Body of pancreas (tissue), 4 donors: Measurements from ENCODE around the gene DOCK4. TPM values are rescaled to one million over a fixed set of nuclear protein-coding genes. Genes with fewer than 3 reads are reported as not detected.
A peak's percentile ranks its signal among the peaks of the same experiment; 100 is the strongest.

Experiments
- ATAC-seq: fragments of 150-250 bp; one replicate; pipeline ENCODE4 v1.9.1; 2016
- DNase-seq, 4 donors: peaks; one replicate each; pipeline ENCODE4 v3.0.0-alpha.2; 2019
- H3K27ac ChIP-seq, 4 donors: fragments of 200-600 bp; sonication (generic); 1 replicate in 3 of 4; 2 replicates in 1 of 4; pipeline versions ENCODE4 v1.5.1 to v1.6.1; 2016 to 2019; ENCODE audit warnings: mild to moderate bottlenecking in 1 of 4, mixed read lengths in 1 of 4, moderate library complexity in 1 of 4
- H3K27me3 ChIP-seq, 2 donors: fragments of 200-600 bp; sonication (generic); one replicate each; pipeline ENCODE4 v1.6.0; 2016; ENCODE audit warnings: mild to moderate bottlenecking in 1 of 2
- H3K36me3 ChIP-seq, 2 donors: fragments of 200-600 bp; sonication (generic); replicated peaks in 1 of 2; 2 replicates each; pipeline ENCODE4 v1.5.1; 2016; ENCODE audit warnings: low read depth in 2 of 2; ENCODE audit not compliant: insufficient read depth in 1 of 2
- H3K4me1 ChIP-seq: fragments of 200-600 bp; sonication (generic); one replicate; pipeline ENCODE4 v1.6.0; 2016
- H3K4me3 ChIP-seq, 2 donors: fragments of 200-600 bp; sonication (generic); 1 replicate in 1 of 2; 2 replicates in 1 of 2; pipeline ENCODE4 v1.5.1; 2016 to 2019
- H3K9me3 ChIP-seq, 3 donors: fragments of 200-600 bp; sonication (generic); 1 replicate in 2 of 3; 2 replicates in 1 of 3; pipeline ENCODE4 v1.5.1; 2016
- POLR2A ChIP-seq, 3 donors: fragments of 450-650 bp; IDR thresholded peaks; one replicate each; pipeline ENCODE4 v1.6.1; 2016; ENCODE audit warnings: antibody characterized with exemption in 3 of 3, mild to moderate bottlenecking in 2 of 3
- WGBS, 2 donors: methylation state at CpG; one replicate each; pipeline ENCODE4 v1.1.5; 2017; 5-methylcytosine and 5-hydroxymethylcytosine counted together
- intact Hi-C: fragments of 100-400 bp; cut with DNase I; formaldehyde crosslinking; loops from one replicate; pipeline ENCODE4 v1.15.1; 2023
- total RNA-seq, 2 donors: library from RNA; depleted of rRNA; stranded (reverse); fragments of >200 nt; gene quantifications; one replicate each; pipeline ENCODE4 v1.1.0, GENCODE V29; 2016
- TF ChIP-seq, protein P1 (sequence below), 7 experiments: fragments of 450-650 bp in 4 of 7; fragments of 200-600 bp in 3 of 7; sonication (generic) in 3 of 7; IDR thresholded peaks; one replicate each; pipeline ENCODE4 v1.5.1; 2016 to 2019; ENCODE audit warnings: antibody characterized with exemption in 7 of 7

Gene DOCK4
- total RNA-seq, 2 donors from 2014 or later, result 24.9 to 34.6 TPM

DNA sequence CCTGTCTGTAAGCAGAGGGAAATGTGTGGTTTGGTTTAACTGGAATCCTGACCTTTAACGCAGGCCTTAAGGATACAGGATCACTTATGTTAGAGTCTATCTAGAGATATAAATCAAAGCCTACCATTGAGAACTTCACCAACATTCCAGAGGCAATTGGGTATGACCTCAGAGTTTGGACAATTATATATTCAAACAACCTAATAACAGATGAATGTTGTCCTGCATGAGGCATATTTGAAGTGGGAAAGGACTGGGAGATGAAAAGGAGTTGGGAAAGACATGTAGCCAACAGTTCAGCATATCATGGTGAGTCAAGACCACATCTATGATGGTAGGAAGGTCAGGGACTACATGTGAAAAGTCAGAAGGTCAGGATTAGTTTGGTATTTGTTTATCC is 274.2 kb downstream of the DOCK4 start:
- DNase-seq, result no peak
- Histone ChIP-seq H3K27ac (no peak overlapping the region), H3K4me1 (no peaks in the 10 kb centered on the region), H3K9me3 (no peaks in the 10 kb centered on the region), H3K27me3 (no peaks in the 10 kb centered on the region), H3K4me3 (no peak overlapping the region), H3K36me3 (no peaks in the 10 kb centered on the region)
- intact Hi-C loops, result no loop called here
- no peak for TF ChIP-seq POLR2A (IDR thresholded peaks at IDR 0.05)
- TF ChIP-seq, protein P1, sequence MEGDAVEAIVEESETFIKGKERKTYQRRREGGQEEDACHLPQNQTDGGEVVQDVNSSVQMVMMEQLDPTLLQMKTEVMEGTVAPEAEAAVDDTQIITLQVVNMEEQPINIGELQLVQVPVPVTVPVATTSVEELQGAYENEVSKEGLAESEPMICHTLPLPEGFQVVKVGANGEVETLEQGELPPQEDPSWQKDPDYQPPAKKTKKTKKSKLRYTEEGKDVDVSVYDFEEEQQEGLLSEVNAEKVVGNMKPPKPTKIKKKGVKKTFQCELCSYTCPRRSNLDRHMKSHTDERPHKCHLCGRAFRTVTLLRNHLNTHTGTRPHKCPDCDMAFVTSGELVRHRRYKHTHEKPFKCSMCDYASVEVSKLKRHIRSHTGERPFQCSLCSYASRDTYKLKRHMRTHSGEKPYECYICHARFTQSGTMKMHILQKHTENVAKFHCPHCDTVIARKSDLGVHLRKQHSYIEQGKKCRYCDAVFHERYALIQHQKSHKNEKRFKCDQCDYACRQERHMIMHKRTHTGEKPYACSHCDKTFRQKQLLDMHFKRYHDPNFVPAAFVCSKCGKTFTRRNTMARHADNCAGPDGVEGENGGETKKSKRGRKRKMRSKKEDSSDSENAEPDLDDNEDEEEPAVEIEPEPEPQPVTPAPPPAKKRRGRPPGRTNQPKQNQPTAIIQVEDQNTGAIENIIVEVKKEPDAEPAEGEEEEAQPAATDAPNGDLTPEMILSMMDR (IDR thresholded peaks at IDR 0.05), result no peak
- ATAC-seq, result no peak
- 82 to 90% methylated on average over 1 of the region's 1 CpG for WGBS, 2 donors

GRCh38 chr7:111931016-111931517 is 275.1 kb downstream of the DOCK4 start:
- TF ChIP-seq POLR2A (IDR thresholded peaks at IDR 0.05), result no peak
- TF ChIP-seq, protein P1 (IDR thresholded peaks at IDR 0.05), result no peak
- H3K27me3 ChIP-seq, result no peaks in the 10 kb centered on the region
- H3K9me3 ChIP-seq, result no peaks in the 10 kb centered on the region
- no peak for DNase-seq
- ATAC-seq, result peak; percentile 38
- H3K4me3 ChIP-seq, result no peak overlapping the region
- WGBS, 2 donors, result 82% methylated on average over 3 of the region's 3 CpGs
- intact Hi-C loops, result no loop called here
- peak overlapping the region in 1 of 4 donors; percentile 15 for H3K27ac ChIP-seq
- no peaks in the 10 kb centered on the region for H3K4me1 ChIP-seq
- H3K36me3 ChIP-seq, result no peaks in the 10 kb centered on the region

- Histone ChIP-seq H3K27me3 (no peaks in the 10 kb centered on the region), H3K4me1 (no peaks in the 10 kb centered on the region), H3K27ac (no peak overlapping the region), H3K4me3 (no peak overlapping the region), H3K9me3 (no peaks in the 10 kb centered on the region), H3K36me3 (no peaks in the 10 kb centered on the region)
- DNase-seq (no peak), ATAC-seq (no peak)
- intact Hi-C loops, result no loop called here
- no peak for TF ChIP-seq POLR2A (IDR thresholded peaks at IDR 0.05)
- TF ChIP-seq, protein P1 (IDR thresholded peaks at IDR 0.05), result peak in 1 of 7 experiments; percentile 4
Observed at GRCh38 chr7:111929264-111929663, 276.9 kb downstream of the DOCK4 start.

DNA sequence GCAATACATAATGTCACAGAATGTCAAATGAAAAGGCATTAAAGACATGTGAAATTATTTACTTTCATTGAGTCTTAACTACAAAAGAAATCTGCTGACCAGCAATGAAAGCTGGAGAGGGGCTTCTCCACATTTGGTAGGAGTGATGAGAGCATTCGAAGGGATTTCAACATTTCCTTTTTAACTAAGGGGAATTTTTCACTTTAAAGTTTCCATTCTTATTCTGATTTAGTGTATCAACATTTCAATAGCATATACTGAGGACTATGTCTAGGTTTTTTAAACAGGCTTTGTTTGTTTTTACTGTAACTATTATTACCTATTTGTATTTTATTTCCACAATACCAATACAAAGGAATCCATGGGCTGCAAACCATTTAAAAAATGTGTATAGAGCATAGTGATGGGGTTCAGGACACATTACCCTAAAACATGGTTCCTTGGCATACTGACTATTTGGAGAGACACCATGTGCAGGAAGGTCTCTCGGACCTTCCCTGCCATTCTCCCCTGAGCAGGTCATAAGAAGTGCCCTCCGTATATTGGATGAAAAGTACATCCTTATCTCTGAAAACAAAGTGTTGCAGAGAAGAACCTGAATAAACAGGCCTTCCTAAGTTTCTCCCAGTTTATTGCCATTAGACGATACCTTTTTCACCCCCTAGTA is 278.7 kb downstream of the DOCK4 start:
- H3K27me3 ChIP-seq, result no peaks in the 10 kb centered on the region
- intact Hi-C loops, result no loop called here
- no peak for DNase-seq
- H3K4me1 ChIP-seq, result no peaks in the 10 kb centered on the region
- no peaks in the 10 kb centered on the region for H3K9me3 ChIP-seq
- H3K36me3 ChIP-seq, result no peaks in the 10 kb centered on the region
- no peak for ATAC-seq
- H3K27ac ChIP-seq, result no peak overlapping the region
- H3K4me3 ChIP-seq, result no peak overlapping the region
- 88% methylated on average over 4 of the region's 4 CpGs for WGBS, 2 donors
- TF ChIP-seq, protein P1 (IDR thresholded peaks at IDR 0.05), result no peak
- TF ChIP-seq POLR2A (IDR thresholded peaks at IDR 0.05), result no peak

GRCh38 chr7:111920329-111920728 is 285.9 kb downstream of the DOCK4 start:
- TF ChIP-seq POLR2A (IDR thresholded peaks at IDR 0.05), result no peak
- TF ChIP-seq, protein P1 (IDR thresholded peaks at IDR 0.05), result no peak
- Histone ChIP-seq H3K4me1 (no peaks in the 10 kb centered on the region), H3K36me3 (no peaks in the 10 kb centered on the region), H3K9me3 (no peaks in the 10 kb centered on the region), H3K27me3 (no peaks in the 10 kb centered on the region), H3K27ac (no peak overlapping the region), H3K4me3 (no peak overlapping the region)
- DNase-seq, result no peak
- intact Hi-C loops, result no loop called here
- 12 to 19% methylated on average over 1 of the region's 1 CpG for WGBS, 2 donors
- no peak for ATAC-seq
